HG03066 (cell line): ENCODE results near the gene ZNF469.
"Not testable (repeated sequence)": the region's sequence is repeated elsewhere in the genome, so short reads cannot be mapped to it uniquely, and the experiment has no call there.

Experiments
- ATAC-seq: cut with Tn5 transposase; IDR thresholded peaks from one replicate; pipeline ENCODE4 v1.9.1; 2021; ENCODE audit warnings: low read depth; ENCODE audit not compliant: unreplicated experiment

ZNF469 gene

GRCh38 chr16:88359008-88359407 lies 23.8 kb upstream of the ZNF469 start:
- no peak for ATAC-seq

DNA sequence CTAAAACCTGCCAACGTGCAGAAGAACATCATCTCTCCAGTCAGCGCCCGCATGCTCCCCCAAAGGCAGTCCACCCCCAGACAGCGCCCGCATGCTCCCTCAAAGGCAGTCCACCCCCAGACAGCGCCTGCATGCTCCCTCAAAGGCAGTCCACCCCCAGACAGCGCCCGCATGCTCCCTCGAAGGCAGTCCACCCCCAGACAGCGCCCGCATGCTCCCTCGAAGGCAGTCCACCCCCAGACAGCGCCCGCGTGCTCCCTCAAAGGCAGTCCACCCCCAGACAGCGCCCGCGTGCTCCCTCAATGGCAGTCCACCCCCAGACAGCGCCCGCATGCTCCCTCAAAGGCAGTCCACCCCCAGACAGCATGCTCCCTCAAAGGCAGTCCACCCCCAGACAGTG lies 22.4 kb upstream of the ZNF469 start:
- ATAC-seq: not testable (repeated sequence)

DNA sequence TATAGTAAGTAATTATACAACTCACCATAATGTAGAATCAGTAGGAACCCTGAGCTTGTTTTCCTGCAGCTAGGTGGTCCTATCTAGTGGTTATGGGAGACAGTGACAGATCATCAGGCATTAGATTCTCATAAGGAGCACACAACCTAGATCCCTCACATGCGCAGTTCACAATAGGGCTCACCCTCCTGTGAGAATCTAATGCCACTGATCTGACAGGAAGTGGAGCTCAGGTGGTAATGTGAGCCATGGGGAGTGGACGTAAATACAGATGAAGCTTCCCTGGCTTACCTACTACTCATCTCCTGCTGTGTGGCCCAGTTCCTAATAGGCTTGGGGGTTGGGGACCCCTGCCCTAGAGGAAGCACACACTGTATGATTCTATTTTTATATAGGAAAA lies 21.8 kb upstream of the ZNF469 start:
- no peak for ATAC-seq

DNA sequence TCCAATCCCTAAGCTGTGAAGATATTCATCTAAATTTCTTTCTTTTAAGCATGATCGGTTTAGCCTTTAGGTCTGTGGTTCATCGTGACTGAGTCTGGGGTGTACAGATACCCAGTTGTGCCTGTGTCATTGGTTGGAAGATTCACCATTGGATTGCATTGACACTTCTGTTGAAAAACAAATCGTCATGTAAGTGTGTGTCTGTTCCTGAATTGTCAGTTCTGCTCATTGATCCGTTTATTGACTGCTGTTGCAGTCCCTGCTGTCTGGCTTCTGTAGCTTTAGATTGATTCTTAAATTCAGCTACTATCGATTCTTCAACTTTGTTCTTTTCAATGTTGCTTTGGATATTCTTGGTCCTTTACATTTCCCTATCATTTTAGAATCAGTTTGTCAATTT lies 21.0 kb upstream of the ZNF469 start:
- no peak for ATAC-seq

GRCh38 chr16:88363239-88363891 lies 19.4 kb upstream of the ZNF469 start:
- ATAC-seq: no peak

- ATAC-seq: no peak
These were observed 17.4 kb upstream of the ZNF469 start for GRCh38 chr16:88365244-88365865.

- ATAC-seq: no peak
These were observed 16.6 kb upstream of the ZNF469 start for GRCh38 chr16:88366032-88366703.

GRCh38 chr16:88366704-88367047 lies 16.1 kb upstream of the ZNF469 start:
- no peak for ATAC-seq

DNA sequence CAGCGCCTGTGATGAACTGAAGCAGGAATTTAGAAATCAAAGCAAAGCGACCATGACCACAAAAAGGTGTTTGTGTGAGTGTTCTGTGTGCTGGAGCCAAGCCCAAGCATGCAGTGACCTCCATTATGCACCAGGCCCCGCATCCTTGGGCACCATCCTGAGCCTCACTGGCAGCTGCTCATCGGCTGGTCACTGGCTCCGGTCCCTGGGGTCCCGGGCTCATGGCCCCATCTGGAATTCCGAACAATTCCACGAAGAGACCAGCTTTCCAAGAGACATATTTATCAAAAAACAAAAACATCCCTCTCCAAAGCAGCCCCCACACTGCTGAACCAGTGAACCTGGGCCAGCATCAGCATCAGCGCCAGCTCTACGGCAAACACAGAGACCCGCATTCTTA lies 15.2 kb upstream of the ZNF469 start:
- no peak for ATAC-seq

GRCh38 chr16:88368036-88368435 lies 14.7 kb upstream of the ZNF469 start:
- no peak for ATAC-seq

DNA sequence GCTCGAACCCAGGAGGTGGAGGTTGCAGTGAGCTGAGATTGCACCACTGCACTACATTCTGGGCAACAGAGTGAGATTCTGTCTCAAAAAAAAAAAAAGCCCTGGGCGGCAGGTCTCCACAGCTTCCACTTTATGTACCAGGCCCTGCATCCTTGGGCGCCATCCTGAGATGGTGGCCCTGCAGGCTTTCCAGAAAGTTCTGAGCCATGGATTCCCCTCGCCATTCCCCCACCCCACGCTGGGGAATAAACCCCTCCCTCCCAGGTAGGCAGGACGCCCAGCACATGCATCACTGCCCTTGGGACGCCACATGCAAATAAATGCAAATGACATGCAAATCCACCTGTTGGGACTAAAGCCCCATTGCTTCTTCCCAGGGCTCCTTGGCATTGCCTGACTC lies 13.8 kb upstream of the ZNF469 start:
- ATAC-seq: no peak

GRCh38 chr16:88369447-88370008 lies 13.2 kb upstream of the ZNF469 start:
- no peak for ATAC-seq

DNA sequence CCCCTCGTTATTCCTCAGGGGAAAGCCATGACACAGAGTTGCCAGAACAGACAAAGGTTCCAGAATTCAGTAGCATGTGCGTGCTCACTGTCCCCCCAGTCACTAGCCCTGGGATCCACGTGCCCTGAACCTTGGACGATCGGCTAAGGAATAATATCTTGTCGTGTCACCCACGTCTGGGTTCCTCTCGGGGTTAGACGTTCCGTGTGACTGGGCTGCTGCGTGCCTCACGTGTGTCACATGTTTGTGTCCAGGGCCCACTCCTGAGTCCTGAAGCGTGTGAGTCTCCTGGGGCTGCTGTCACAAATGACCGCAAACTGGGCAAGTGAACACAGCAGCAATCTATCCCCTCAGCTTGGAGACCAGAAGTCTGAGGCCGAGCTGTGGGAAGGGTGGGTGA lies 12.4 kb upstream of the ZNF469 start:
- ATAC-seq: no peak

DNA sequence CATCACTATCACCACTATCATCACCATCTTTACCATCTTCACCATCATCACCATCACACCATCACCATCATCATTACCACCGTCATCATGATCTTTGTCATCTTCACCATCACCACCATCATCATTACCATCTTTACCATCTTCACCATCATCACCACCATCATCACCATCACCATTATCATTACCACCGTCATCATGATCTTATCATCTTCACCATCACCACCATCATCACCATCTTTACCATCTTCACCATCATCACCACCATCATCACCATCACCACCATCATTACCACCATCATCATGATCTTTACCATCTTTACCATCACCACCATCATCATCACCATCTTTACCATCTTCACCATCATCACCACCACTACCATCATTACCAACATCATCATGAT lies 10.2 kb upstream of the ZNF469 start:
- ATAC-seq: no peak

DNA sequence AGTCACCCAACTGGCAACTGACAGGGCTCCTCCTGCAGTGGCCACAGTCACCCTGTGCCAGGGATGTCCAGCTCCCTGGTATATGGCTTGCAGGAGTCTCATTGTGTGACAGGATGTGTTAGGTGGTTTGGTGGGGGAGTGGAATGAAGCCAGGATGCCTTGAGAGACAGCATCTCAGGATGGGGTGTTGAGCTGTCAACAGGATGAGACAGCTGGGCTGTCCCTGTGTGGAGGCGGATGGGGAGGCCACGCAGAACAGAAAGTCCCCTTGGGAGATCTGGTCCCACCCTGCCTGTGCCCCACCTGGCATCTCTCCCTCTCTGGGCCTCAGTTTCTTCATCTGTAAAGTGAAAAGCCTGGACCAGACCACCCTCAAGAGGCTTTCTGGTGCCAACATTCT lies 9.5 kb upstream of the ZNF469 start:
- ATAC-seq: no peak

DNA sequence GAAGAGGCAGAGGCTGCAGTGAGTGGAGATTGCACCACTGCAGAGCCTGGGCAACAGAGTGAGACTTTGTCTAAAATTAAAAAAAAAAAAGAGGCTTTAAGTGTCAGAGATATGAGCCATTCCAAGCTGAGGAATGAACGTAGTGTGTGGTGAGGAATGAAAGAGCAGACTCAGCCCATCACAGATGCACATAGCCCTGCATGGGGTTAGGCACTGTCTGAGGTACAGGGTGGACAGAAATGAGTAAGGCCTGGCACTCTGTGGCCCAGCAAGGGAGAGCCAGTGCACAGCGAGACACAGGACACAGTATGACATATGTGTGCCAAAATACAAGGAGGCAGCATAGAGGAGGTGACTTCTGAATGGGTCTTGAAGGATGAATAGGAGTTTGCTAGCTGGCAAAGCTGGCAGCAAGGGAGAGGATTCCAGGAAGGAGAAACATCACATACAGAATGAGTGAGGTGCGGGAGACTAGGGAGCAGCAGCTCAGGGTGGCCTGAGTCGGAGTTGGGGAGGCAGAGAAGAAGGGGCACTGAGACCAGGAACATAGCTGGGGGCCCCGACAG lies 8.7 kb upstream of the ZNF469 start:
- ATAC-seq: no peak

GRCh38 chr16:88374736-88375135 lies 8.0 kb upstream of the ZNF469 start:
- no peak for ATAC-seq

- ATAC-seq: no peak
These were observed 7.4 kb upstream of the ZNF469 start for GRCh38 chr16:88375236-88375975.

DNA sequence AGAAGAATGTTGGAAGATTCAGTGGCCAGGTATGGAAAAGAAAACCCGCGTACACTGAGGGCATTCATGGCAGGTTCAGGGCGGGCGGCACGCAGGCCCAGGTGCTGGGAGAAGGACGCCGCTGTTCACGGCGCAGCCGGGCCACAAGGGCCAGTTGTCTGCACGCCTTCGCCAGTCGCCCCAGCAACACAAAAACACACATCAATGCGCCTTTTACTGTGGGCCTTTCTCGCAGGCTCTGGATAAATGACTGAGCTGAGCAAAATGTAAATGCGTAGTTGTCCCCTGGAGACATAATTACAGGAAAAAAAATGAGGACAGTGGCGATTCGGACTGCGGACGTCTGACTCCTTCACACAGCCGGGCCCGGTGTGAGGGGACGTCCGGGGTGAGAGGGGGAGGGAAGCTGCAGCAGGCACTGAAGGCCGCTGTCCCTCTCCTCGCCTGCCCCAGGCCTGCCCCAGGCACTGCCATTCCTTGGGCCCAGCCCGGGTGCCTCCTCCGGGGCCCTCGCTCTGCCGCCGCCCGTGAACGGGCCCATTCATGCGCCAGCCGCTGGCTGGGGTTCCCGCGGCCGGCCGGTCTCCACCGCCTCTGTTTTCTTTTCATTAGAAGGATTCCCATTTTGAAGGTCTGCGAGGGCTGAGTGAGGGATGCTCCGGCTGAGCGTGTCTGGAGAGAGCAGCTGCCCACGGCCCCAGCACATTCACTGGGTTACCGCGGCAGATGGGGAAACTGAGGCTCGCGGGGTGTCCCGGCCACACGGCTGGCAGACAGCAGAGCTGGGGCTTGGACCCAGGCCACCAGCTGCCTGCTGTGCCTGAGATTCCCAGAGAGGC lies 6.5 kb upstream of the ZNF469 start:
- no peak for ATAC-seq
